GM21367 (cell line): Measurements from ENCODE around the gene HADHB.

Experiments used
- ATAC-seq: cut with Tn5 transposase; IDR thresholded peaks from one replicate; pipeline ENCODE4 v1.9.1; 2021; ENCODE audit not compliant: unreplicated experiment

Gene HADHB

GRCh38 chr2:26244309-26245230, at the start of gene HADHB, which contains the start of gene HADHA:
Gene HADHB (plus strand): TSS chr2:26244939. CDS start chr2:26254255, 9,316 bp downstream.
Gene HADHA (minus strand): TSS chr2:26244632. CDS start chr2:26244596, 36 bp downstream.
- peak; percentile 61 for ATAC-seq

DNA sequence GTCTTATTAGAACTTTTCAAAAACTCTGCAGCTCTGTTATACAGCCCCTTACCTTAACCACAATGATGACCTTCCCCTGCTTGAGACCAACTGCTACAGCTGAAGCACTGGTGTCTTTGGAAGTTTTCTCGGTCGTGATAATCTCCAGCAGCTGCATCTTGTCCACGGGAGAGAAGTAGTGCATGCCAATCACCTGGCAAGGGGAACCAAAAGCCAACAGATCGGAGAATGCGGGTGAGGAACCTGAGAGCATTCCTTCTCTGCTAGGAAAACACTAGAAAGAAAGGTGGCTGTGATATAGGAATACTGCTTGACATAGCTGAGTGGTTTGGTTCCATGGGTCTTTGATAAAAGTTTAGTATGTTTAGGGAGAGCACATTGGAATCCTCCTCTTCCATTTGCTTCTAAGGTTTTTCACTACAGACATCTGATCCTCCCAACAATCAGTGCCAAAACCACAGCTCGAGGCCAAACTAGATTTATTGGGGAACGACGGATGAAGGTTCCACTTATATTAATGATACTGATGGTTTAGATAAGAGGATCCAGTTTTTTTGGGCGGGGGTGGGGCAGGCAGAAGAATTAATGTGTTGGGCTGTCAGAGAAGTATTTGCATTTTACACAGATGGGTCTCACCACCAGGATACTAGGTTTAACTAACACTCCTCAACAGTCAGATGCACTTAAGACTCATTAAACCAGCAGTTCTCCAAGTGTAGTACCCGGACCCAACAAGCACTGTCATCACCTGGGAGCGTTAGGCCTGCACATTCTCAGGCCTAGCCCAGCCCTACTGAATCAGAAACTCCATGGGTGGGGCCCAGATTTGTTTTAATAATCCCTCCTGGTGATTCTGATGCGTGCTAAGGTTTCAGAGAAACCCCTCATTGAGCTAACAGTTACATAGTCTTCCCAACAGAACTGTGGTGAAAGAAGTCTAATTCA, 49.4 kb upstream of the HADHB start:
- ATAC-seq: no peak

DNA sequence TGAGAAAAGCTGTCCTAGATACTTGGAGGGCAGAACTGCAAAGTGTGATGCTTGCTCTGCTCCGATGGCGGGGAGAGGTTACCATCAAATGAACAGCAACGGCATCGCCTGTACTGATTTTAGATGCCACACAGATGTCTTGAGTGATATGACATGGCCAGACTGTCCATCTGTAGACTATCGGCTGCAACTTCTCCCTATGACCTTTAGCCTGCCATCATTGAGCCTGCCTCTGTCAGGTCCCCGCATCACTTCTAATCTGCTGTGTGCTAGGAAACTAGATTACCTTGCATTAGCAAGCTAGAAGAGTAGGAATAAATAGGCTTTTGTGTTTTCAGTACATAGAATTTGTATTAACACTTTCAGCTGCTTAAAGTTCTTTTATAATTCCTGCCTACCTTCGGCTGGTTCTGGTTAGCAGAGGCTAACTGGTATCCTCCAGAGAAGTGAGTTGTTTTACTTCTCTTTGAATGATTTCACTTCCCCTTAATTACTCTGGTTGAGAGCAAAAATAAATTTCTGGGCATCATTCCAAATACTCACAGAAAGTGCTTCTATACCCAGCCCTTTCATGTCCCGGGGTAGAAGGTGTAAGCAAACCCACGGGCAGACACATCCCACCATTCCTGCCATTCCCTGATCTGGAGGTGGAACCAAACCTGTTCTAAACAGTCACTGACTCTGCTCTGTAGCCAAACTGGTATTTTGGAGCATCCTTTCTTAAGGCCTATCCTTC, 47.9 kb upstream of the HADHB start:
- ATAC-seq: peak; percentile 60

DNA sequence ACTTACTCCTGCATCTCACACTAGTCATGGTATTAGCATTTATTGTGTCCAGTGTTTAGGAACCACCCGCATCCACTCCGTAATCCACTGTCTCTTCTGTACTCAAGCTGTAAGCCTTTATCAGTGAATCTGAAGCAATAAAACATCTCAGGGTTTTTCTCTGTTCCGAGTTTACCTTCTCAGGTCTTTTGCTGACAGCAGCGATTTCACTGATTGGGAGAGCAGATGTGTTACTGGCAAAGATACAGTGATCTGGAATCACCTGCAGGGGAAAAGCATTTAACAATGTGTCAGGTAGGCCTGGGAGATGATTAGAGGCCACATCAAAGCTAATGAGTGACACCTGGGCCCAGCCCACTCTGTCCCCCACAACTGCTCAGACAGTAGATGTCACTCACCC, 47.2 kb upstream of the HADHB start:
- no peak for ATAC-seq

DNA sequence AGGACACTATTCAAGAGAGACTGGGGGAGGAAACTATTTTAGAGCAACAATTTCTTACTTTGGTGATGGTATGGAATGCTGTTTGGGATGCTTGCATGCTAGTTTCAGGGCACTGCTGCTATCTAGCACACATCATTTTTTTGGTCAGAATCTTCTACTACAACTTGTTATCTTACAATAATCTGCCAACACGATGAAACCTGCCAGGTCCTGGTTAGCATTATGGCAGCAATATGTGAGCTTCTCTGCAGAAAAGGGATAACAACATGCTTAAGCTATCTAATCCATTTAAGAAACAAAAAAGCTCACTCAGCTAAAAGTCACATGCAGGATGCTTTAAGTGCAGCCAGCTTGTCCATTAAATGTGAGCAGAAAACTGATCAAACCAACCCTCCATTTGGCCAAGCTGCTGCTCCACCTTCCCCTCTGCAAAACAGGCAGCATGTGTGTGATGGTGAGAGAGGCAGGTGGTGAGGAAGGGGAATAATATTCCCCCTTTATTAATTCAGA, 41.7 kb upstream of the HADHB start:
- ATAC-seq: no peak

GRCh38 chr2:26203906-26204305, 40.8 kb upstream of the HADHB start:
- no peak for ATAC-seq

GRCh38 chr2:26212011-26212410, 32.7 kb upstream of the HADHB start:
- no peak for ATAC-seq

GRCh38 chr2:26214759-26215158, 30.0 kb upstream of the HADHB start:
- ATAC-seq: no peak

GRCh38 chr2:26215833-26216232, 28.9 kb upstream of the HADHB start:
- no peak for ATAC-seq

- no peak for ATAC-seq
These were observed 28.2 kb upstream of the HADHB start for GRCh38 chr2:26216587-26216986.

- ATAC-seq: no peak
These were observed 27.0 kb upstream of the HADHB start for GRCh38 chr2:26217720-26218119.

- ATAC-seq: no peak
These were observed 21.7 kb upstream of the HADHB start for GRCh38 chr2:26223018-26223417.

GRCh38 chr2:26224095-26224494, 20.6 kb upstream of the HADHB start:
- no peak for ATAC-seq

- ATAC-seq: no peak
These were observed 15.1 kb upstream of the HADHB start for GRCh38 chr2:26229595-26229994.

- no peak for ATAC-seq
These were observed 13.9 kb upstream of the HADHB start for GRCh38 chr2:26230806-26231205.

DNA sequence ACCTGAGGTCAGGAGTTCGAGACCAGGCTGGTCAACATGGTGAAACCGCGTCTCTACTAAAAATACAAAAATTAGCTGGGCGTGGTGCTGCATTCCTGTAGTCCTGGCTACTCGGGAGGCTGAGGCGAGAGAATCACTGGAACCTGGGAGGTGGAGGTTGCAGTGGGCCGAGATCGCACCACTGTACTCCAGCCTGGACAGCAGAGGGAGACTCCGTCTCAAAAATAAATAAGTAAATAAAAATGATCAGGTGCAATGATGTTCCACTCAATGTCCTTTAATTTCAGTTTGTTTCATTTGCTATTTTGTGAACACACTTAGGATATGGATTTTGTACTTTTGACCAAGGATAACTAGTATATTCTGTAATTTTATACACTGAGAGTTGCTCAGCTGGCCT, 9.7 kb upstream of the HADHB start:
- ATAC-seq: no peak

DNA sequence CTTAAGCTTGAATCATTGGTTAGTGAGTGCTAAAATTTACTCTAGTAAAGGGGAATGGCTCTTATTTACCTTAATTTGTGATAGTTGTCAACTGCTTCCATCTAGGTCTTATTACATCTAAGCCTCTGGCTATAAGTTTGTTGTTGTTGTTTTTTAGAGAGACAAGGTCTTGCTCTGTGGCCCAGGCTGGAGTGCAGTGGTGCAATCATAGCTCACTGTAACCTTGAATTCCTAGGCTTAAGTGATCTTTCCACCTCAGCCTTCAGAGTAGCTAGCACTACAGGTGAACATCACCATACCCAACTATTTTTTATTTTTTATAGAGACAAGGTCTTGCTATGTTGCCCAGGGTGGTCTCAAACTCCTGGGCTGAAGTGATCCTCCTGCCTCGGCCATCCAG, 6.9 kb upstream of the HADHB start:
- ATAC-seq: no peak

- no peak for ATAC-seq
These were observed 6.3 kb upstream of the HADHB start for GRCh38 chr2:26238311-26238958.

DNA sequence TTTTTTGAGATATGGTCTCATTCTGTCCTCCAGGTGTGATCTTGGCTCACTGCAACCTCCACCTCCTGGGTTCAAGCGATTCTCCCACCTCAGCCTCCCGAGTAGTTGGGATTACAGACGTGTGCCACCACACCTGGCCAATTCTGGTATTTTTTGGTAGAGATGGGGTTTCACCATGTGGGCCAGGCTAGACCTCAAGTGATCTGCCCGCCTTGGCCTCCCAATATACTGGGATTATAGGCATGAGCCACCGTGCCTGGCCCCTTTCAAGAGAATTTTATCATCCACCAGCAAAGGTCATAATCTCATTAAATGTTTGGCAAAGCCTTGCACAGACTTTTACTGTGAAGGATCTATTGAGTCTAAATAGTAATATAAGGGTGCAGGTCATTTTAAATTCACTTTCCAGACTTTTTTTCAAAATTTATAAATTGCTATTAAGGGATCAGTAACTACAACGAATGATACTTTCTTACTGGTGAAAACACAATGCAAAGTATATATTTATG, 2.8 kb upstream of the HADHB start:
- ATAC-seq: no peak
